Measurements from ENCODE around the gene WDR36. TPM values are rescaled to one million over a fixed set of nuclear protein-coding genes. Genes with fewer than 3 reads are reported as not detected.

Gene WDR36
- polyA plus RNA-seq, 1 donor (not counting 4 experiments of a cell fraction or from before 2014, with no cell fraction given): 37.8 TPM

GRCh38 chr5:111071413-111071812 is 20.7 kb upstream of the WDR36 start, which contains the start of gene TSLP:
TSS of gene TSLP (plus strand) at chr5:111071713. CDS start at chr5:111071891, 178 bp downstream.
- Histone ChIP-seq H2AFZ (ENCODE audit: control insufficient read depth, low read length) (no peak within 1 kb of the TSS), H3K9ac (ENCODE audit: control insufficient read depth, extremely low read depth, insufficient read depth, low read length) (no peak within 1 kb of the TSS), H3K4me2 (ENCODE audit: control insufficient read depth, extremely low read depth, insufficient read depth, low read depth, low read length) (peak within 1 kb of the TSS; percentile 82), H3K27ac (ENCODE audit: control insufficient read depth, insufficient read depth, low read length) (no peak within 1 kb of the TSS), H3K9me1 (ENCODE audit: control insufficient read depth, extremely low read depth, insufficient read depth, low read length) (no peaks in the 10 kb centered on the region), H3K36me3 (ENCODE audit: control insufficient read depth in 2 of 2, extremely low read depth in 1 of 2, insufficient read depth in 2 of 2, low read length in 2 of 2) (no peaks in the 10 kb centered on the region), H3K79me2 (ENCODE audit: control insufficient read depth, insufficient read depth, low read length) (no peaks in the 10 kb centered on the region), H3K4me1 (ENCODE audit: control insufficient read depth, extremely low read depth, insufficient read depth, low read length) (peaks cover 24% of the 10 kb centered on the region), H3K9me3 (ENCODE audit: control insufficient read depth, low read depth, low read length) (no peaks in the 10 kb centered on the region), H4K20me1 (ENCODE audit: control insufficient read depth, extremely low read depth, insufficient read depth, low read length) (no peaks in the 10 kb centered on the region), H3K4me3 (ENCODE audit: control insufficient read depth in 2 of 3, extremely low read depth in 1 of 3, insufficient read depth in 2 of 3, low read depth in 1 of 3, low read length in 3 of 3) (no peak within 1 kb of the TSS), H3K27me3 (ENCODE audit: control insufficient read depth, extremely low read depth, insufficient read depth, low read length) (peaks cover 17% of the 10 kb centered on the region)
- no peak for TF ChIP-seq CTCF (optimal IDR thresholded peaks at IDR 0.05 in 1 of 3, IDR thresholded peaks at IDR 0.05 in 1 of 3, conservative IDR thresholded peaks at IDR 0.05 in 1 of 3; ENCODE audit: extremely low read depth in 1 of 3, insufficient read depth in 2 of 3, low read length in 3 of 3)
- no peak for TF ChIP-seq EZH2 (IDR thresholded peaks at IDR 0.05; ENCODE audit: low read length)
- dilution Hi-C loops (cut with MboI; ENCODE audit: extremely low pct_ligation_motif_present, low sequenced_read_pairs): no loop called here
- DNase-seq (ENCODE audit: low read depth, low spot score) (no peak), FAIRE-seq (no peak)

GRCh38 chr5:111072949-111073682 is 19.0 kb upstream of the WDR36 start:
- Histone ChIP-seq H4K20me1 (ENCODE audit: control insufficient read depth, extremely low read depth, insufficient read depth, low read length) (no peaks in the 10 kb centered on the region), H3K9ac (ENCODE audit: control insufficient read depth, extremely low read depth, insufficient read depth, low read length) (peak overlapping the region; percentile 78), H3K27ac (ENCODE audit: control insufficient read depth, insufficient read depth, low read length) (peak overlapping the region; percentile 57), H3K79me2 (ENCODE audit: control insufficient read depth, insufficient read depth, low read length) (no peaks in the 10 kb centered on the region), H2AFZ (ENCODE audit: control insufficient read depth, low read length) (peak overlapping the region; percentile 97), H3K36me3 (ENCODE audit: control insufficient read depth in 2 of 2, extremely low read depth in 1 of 2, insufficient read depth in 2 of 2, low read length in 2 of 2) (no peaks in the 10 kb centered on the region), H3K9me1 (ENCODE audit: control insufficient read depth, extremely low read depth, insufficient read depth, low read length) (no peaks in the 10 kb centered on the region), H3K4me2 (ENCODE audit: control insufficient read depth, extremely low read depth, insufficient read depth, low read depth, low read length) (peak overlapping the region; percentile 82), H3K4me3 (ENCODE audit: control insufficient read depth in 2 of 3, extremely low read depth in 1 of 3, insufficient read depth in 2 of 3, low read depth in 1 of 3, low read length in 3 of 3) (peak overlapping the region; percentile 45 to 94 (median 89)), H3K4me1 (ENCODE audit: control insufficient read depth, extremely low read depth, insufficient read depth, low read length) (peaks cover 24% of the 10 kb centered on the region), H3K27me3 (ENCODE audit: control insufficient read depth, extremely low read depth, insufficient read depth, low read length) (peaks cover 17% of the 10 kb centered on the region), H3K9me3 (ENCODE audit: control insufficient read depth, low read depth, low read length) (no peaks in the 10 kb centered on the region)
- FAIRE-seq (no peak), DNase-seq (ENCODE audit: low read depth, low spot score) (no peak)
- TF ChIP-seq EZH2 (IDR thresholded peaks at IDR 0.05; ENCODE audit: low read length): no peak
- peak in 1 of 3 experiments; percentile 22 for TF ChIP-seq CTCF (optimal IDR thresholded peaks at IDR 0.05 in 1 of 3, IDR thresholded peaks at IDR 0.05 in 1 of 3, conservative IDR thresholded peaks at IDR 0.05 in 1 of 3; ENCODE audit: extremely low read depth in 1 of 3, insufficient read depth in 2 of 3, low read length in 3 of 3)
- dilution Hi-C loops (cut with MboI; ENCODE audit: extremely low pct_ligation_motif_present, low sequenced_read_pairs): no loop called here

Data from keratinocyte (primary cell).